Spleen (tissue), 11 donors: ENCODE data around the gene DHCR7. TPM values are rescaled to one million over a fixed set of nuclear protein-coding genes. Genes with fewer than 3 reads are reported as not detected.

Source experiments
- DNase-seq: peaks from one replicate; pipeline ENCODE4 v3.0.0-alpha.2; 2020
- H3K27ac ChIP-seq, 8 donors: fragments of 200-600 bp; sonication (generic) in 7 of 8; 1 replicate in 4 of 8; 2 replicates in 4 of 8; pipeline versions ENCODE4 v1.5.0 to v1.8.0; 2016 to 2021; ENCODE audit warnings: inconsistent platforms in 4 of 8, mild to moderate bottlenecking in 4 of 8, moderate library complexity in 1 of 8
- H3K27me3 ChIP-seq, 7 donors: fragments of 200-600 bp; sonication (generic) in 6 of 7; replicated peaks in 1 of 7; 1 replicate in 4 of 7; 2 replicates in 3 of 7; pipeline versions ENCODE4 v1.5.0 to v1.8.0; 2016 to 2021; ENCODE audit warnings: inconsistent platforms in 3 of 7, mild to moderate bottlenecking in 1 of 7
- H3K36me3 ChIP-seq, 6 donors: fragments of 200-600 bp; sonication (generic) in 5 of 6; 1 replicate in 4 of 6; 2 replicates in 2 of 6; pipeline versions ENCODE4 v1.5.0 to v1.8.0; 2016 to 2021; ENCODE audit warnings: inconsistent platforms in 2 of 6
- H3K4me1 ChIP-seq, 6 donors: fragments of 200-600 bp; sonication (generic) in 5 of 6; 1 replicate in 3 of 6; 2 replicates in 3 of 6; pipeline versions ENCODE4 v1.5.0 to v1.8.0; 2016 to 2021; ENCODE audit warnings: inconsistent platforms in 3 of 6
- H3K4me3 ChIP-seq, 8 donors: fragments of 200-600 bp; sonication (generic) in 7 of 8; 1 replicate in 4 of 8; 2 replicates in 4 of 8; pipeline versions ENCODE4 v1.5.0 to v1.8.0; 2016 to 2021; ENCODE audit warnings: inconsistent platforms in 4 of 8, mild to moderate bottlenecking in 4 of 8, moderate library complexity in 2 of 8
- H3K9me3 ChIP-seq, 8 donors: fragments of 200-600 bp; sonication (generic) in 7 of 8; 1 replicate in 4 of 8; 2 replicates in 4 of 8; pipeline versions ENCODE4 v1.5.0 to v1.8.0; 2016 to 2021; ENCODE audit warnings: inconsistent platforms in 4 of 8
- POLR2A ChIP-seq, 3 donors: fragments of 450-650 bp; IDR thresholded peaks; one replicate each; pipeline ENCODE4 v1.5.1; 2017; ENCODE audit warnings: antibody characterized with exemption in 3 of 3, mild to moderate bottlenecking in 1 of 3
- POLR2AphosphoS5 ChIP-seq, 3 donors: sonication (generic); formaldehyde crosslinking; IDR thresholded peaks; one replicate each; pipeline ENCODE4 v1.5.1; 2017; ENCODE audit warnings: antibody characterized with exemption in 3 of 3
- WGBS, 5 donors: extraction: QIAGEN DNeasy Blood & Tissue Kit in 3 of 5; methylation state at CpG; one replicate each; pipeline versions ENCODE4 v1.1.5 to v1.1.7; 2013 to 2018; 5-methylcytosine and 5-hydroxymethylcytosine counted together
- intact Hi-C: fragments of 100-400 bp; cut with DNase I; formaldehyde crosslinking; loops from one replicate; pipeline ENCODE4 v1.15.0; 2023; ENCODE audit warnings: low total_unique reads
- polyA plus RNA-seq, 3 donors: library from polyadenylated mRNA; stranded (reverse); fragments of 200-250 nt; gene quantifications; one replicate each; pipeline ENCODE4 v1.2.1, GENCODE V29; 2013
- total RNA-seq, 7 donors: library from RNA; depleted of rRNA in 3 of 7; stranded (reverse); fragments of >200 nt in 3 of 7; fragmentation: NEBNext Ultra II Directional in 4 of 7; extraction: Animal tissue kit (Norgen Biotek cat#: 25700) in 4 of 7; gene quantifications; one replicate each; pipeline versions ENCODE4 v1.1.0 to v1.2.1, GENCODE V29; 2016 to 2021
- TF ChIP-seq, protein P1 (sequence below), 11 experiments: fragments of 200-600 bp in 7 of 11; fragments of 450-650 bp in 4 of 11; sonication (generic) in 4 of 11; IDR thresholded peaks in 8 of 11; conservative IDR thresholded peaks in 3 of 11; 1 replicate in 7 of 11; 2 replicates in 4 of 11; pipeline versions ENCODE4 v1.4.0 to v1.8.0; 2016 to 2021; ENCODE audit warnings: antibody characterized with exemption in 11 of 11, inconsistent platforms in 4 of 11, mild to moderate bottlenecking in 1 of 11
- donor health status: healthy with polysubstance abuse.
- donor health status: DM: no; HTN: no; CAD: no; lungs with moderate emphysema.
- donor health status: DM: no; HTN: no; CAD: no.
- donor health status: Bipolar disorder and iron deficiency.
- donor health status: healthy.
- donor health status: DM: no; HTN: no; CAD: no.
- donor health status: DM: yes; HTN: yes; CAD: no.

The DHCR7 gene
- total and polyA plus RNA-seq, 10 donors = 3.6 to 26.4 (median 14.3) TPM

- WGBS, 5 donors = 90 to 97% (median 95%) methylated on average over 17 to 23 of the region's 23 CpGs
- intact Hi-C loops = no loop called here
- TF ChIP-seq POLR2AphosphoS5 (IDR thresholded peaks at IDR 0.05) (no peak), POLR2A (IDR thresholded peaks at IDR 0.05) (no peak)
- TF ChIP-seq, protein P1, sequence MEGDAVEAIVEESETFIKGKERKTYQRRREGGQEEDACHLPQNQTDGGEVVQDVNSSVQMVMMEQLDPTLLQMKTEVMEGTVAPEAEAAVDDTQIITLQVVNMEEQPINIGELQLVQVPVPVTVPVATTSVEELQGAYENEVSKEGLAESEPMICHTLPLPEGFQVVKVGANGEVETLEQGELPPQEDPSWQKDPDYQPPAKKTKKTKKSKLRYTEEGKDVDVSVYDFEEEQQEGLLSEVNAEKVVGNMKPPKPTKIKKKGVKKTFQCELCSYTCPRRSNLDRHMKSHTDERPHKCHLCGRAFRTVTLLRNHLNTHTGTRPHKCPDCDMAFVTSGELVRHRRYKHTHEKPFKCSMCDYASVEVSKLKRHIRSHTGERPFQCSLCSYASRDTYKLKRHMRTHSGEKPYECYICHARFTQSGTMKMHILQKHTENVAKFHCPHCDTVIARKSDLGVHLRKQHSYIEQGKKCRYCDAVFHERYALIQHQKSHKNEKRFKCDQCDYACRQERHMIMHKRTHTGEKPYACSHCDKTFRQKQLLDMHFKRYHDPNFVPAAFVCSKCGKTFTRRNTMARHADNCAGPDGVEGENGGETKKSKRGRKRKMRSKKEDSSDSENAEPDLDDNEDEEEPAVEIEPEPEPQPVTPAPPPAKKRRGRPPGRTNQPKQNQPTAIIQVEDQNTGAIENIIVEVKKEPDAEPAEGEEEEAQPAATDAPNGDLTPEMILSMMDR (IDR thresholded peaks at IDR 0.05 in 8 of 11, conservative IDR thresholded peaks at IDR 0.05 in 3 of 11) = no peak
These were observed 11.0 kb upstream of the DHCR7 start for GRCh38 chr11:71459076-71459766.

DNA sequence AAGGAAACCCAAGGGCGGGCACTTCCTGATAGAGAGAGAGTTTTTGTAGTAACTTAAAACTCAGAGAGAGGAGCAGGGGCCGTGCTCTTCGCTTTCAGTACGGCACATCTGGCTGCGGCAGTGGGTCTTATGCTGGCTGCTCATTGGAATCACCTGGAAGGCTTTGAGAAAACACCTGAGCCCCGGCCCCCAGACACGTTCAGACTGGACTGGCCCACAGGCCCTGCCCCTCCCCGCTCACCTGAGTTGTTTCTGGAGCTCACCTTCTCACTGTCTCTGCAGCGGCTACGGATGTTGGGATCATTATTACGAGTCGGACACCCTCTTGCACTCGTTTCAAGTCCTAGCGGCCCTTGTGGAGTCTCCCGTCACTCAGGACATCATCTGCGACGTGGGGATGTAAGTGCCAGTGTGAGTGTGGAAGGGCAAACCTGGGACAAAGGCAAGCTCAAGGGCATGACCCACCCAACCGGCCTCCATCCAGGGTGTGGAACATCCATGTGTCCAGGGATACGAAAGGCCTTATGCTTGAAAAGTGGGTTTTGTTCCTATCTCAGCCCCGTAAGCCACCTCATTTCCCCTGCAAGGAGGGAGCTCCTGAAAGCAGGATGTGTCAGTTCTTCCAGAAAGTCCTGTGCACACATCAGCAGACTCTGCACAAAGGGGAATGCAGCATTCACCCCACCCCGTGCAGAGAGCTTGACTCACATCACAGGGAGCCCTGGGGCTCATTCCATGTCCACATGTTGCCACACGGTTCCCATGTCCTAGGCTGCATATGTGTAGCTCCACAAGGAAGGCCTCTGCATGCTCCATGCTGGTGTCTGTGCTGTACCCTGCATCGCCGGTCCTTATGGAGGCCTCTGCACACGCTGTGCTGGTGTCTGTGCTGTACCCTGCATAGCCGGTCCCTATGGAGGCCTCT is 10.2 kb upstream of the DHCR7 start:
- no peaks in the 10 kb centered on the region for H3K27me3 ChIP-seq
- H3K9me3 ChIP-seq = no peaks in the 10 kb centered on the region
- H3K36me3 ChIP-seq = peaks cover 0 to 89% (median 83%) of the 10 kb centered on the region in 6 donors
- intact Hi-C loops = no loop called here
- no peak overlapping the region for H3K4me3 ChIP-seq
- DNase-seq = peak; percentile 64
- TF ChIP-seq POLR2A (IDR thresholded peaks at IDR 0.05) (no peak), POLR2AphosphoS5 (IDR thresholded peaks at IDR 0.05) (no peak)
- TF ChIP-seq, protein P1 (IDR thresholded peaks at IDR 0.05 in 8 of 11, conservative IDR thresholded peaks at IDR 0.05 in 3 of 11) = no peak
- peaks cover 7 to 35% (median 17%) of the 10 kb centered on the region in 6 donors for H3K4me1 ChIP-seq
- H3K27ac ChIP-seq = no peak overlapping the region
- 90 to 97% (median 95%) methylated on average over 24 to 26 of the region's 26 CpGs for WGBS, 5 donors

More at GRCh38 chr11:71459076-71459766, 11.0 kb upstream of the DHCR7 start:
- DNase-seq = peak; percentile 42
- Histone ChIP-seq H3K4me3 (no peak overlapping the region), H3K27me3 (no peaks in the 10 kb centered on the region), H3K4me1 (peaks cover 2 to 26% (median 9%) of the 10 kb centered on the region in 6 donors), H3K9me3 (no peaks in the 10 kb centered on the region), H3K27ac (no peak overlapping the region), H3K36me3 (peaks cover 0 to 97% (median 91%) of the 10 kb centered on the region in 6 donors)

- no peaks in the 10 kb centered on the region for H3K9me3 ChIP-seq
- intact Hi-C loops = no loop called here
- TF ChIP-seq POLR2A (IDR thresholded peaks at IDR 0.05) (no peak), POLR2AphosphoS5 (IDR thresholded peaks at IDR 0.05) (no peak)
- TF ChIP-seq, protein P1 (IDR thresholded peaks at IDR 0.05 in 8 of 11, conservative IDR thresholded peaks at IDR 0.05 in 3 of 11) = no peak
- no peak overlapping the region for H3K4me3 ChIP-seq
- peak; percentile 55 for DNase-seq
- WGBS, 5 donors = 89 to 96% (median 95%) methylated on average over 10 of the region's 10 CpGs
- peaks cover 0 to 73% (median 68%) of the 10 kb centered on the region in 6 donors for H3K36me3 ChIP-seq
- peaks cover 11 to 44% (median 23%) of the 10 kb centered on the region in 6 donors for H3K4me1 ChIP-seq
- no peaks in the 10 kb centered on the region for H3K27me3 ChIP-seq
- no peak overlapping the region for H3K27ac ChIP-seq
These were observed 8.6 kb upstream of the DHCR7 start for GRCh38 chr11:71456831-71457230.
